GM13977 (cell line): ENCODE measurements around the gene CNIH3.
A peak's percentile ranks its signal among the peaks of the same experiment; 100 is the strongest.

Experiments
- DNase-seq: peaks from one replicate; pipeline ENCODE4 v3.0.0; 2012; ENCODE audit warnings: low spot score
- CTCF ChIP-seq: IDR thresholded peaks from 2 replicates; pipeline ENCODE4 v1.5.1; 2012; ENCODE audit warnings: mild to moderate bottlenecking, control low read depth; ENCODE audit not compliant: insufficient read depth; ENCODE audit errors: extremely low read depth, missing control alignments
- in situ Hi-C: fragments of 300-500 bp; cut with MboI; formaldehyde crosslinking; loops from one replicate; pipeline ENCODE4 v1.12.0; 2022; ENCODE audit warnings: low sequenced_read_pairs, low pct_unique_long_range_greater_than_20kb, mixed read lengths, inconsistent platforms; ENCODE audit not compliant: unreplicated experiment

The CNIH3 gene

DNA sequence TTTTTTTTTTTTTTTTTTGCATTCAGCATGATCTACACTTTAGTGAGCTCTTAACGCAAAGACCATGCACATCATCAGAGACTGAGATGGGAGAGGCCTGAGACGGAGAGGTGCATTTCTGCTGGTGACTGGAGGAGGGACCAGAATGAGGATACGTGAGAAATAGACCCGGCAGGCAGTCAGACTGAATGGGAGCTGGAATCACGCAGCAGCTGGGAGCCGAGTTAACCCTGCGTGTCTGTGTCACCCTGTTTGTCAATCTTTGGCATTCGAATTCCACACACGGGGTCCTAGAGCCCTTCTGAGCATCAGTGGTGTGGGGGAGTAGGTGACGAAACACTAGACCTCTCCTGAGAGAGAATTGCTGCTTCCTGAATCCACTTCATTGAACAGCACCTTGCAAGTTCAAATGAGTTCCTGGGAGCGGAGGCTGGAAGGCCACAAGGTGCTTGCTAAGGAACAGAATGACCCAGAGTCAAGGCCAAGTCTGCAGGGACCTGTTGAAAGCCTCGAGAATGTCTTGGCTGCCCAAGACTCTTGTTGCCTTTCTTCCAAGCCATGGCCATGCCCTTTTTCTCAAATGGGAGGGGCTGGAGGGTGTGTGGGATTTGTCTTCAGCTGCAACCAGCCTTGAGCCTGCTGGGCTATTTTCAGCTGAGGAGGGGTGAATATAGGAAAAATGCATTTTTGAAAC lies 123.3 kb downstream of the CNIH3 start:
- in situ Hi-C loops: no loop called here
- TF ChIP-seq CTCF: no peak
- DNase-seq: no peak

DNA sequence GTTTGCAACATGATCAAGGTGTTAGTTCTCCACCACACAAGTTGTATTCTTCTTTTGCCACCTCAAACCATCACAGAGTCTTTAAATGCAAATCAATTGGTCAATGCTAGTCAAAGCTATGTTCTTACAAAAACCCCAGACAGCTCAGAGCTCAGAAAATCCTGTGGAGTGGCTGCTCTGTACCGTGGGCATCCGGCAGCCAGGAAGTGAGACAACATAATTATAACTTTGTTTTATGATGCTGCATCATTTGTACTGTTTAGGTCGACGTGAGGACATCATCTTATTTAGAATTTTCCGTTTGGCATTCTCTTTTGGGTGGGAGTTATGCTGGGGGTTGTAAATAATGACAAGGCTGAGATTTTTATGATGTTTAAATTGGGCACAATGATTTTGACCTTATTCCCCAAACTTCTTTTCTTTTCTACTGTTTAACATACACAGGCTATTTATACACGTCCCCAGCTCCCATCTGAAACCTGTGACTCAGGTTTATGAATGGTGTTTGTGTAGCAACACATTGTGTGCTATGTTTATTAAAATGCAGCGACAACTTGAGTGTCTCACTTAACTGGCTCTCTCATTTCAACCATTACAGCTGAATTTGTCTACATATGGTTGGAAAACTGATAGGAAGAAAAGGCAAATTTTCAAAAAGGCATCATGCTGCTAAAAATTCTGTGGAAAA lies 124.0 kb downstream of the CNIH3 start:
- DNase-seq: peak; percentile 63
- no peak for TF ChIP-seq CTCF
- in situ Hi-C loops: no loop called here

DNA sequence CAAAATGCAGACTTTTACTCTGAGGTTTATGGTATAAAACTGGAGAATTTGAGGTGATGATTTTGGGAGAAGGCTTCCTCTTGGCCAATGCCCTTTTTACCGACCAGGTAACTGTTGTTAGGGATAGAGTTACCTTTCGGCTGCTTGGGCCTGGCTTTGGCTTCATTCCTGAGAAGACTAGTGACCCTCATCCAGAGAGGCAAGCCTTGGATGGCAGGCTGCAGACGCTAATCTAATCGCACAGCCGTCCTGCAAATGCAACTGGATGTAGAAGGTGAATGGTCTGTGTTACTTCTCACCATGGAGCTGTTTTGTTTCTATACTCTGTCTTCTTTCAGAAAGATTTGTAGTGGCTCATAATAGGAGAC lies 124.6 kb downstream of the CNIH3 start:
- in situ Hi-C loops: no loop called here
- DNase-seq: no peak

GRCh38 chr1:224742349-224742748 lies 126.2 kb downstream of the CNIH3 start:
- no peak for DNase-seq
- in situ Hi-C loops: no loop called here
- TF ChIP-seq CTCF: no peak

More for the DNA sequence above, 124.6 kb downstream of the CNIH3 start:
- no peak for TF ChIP-seq CTCF

- DNase-seq: no peak
- no peak for TF ChIP-seq CTCF
- in situ Hi-C loops: no loop called here
Observed at GRCh38 chr1:224743608-224744164, 127.6 kb downstream of the CNIH3 start.

GRCh38 chr1:224744521-224744920 lies 128.4 kb downstream of the CNIH3 start:
- no peak for TF ChIP-seq CTCF
- no peak for DNase-seq
- in situ Hi-C loops: no loop called here
